ENCODE data around the gene PARN. TPM values are rescaled to one million over a fixed set of nuclear protein-coding genes. Genes with fewer than 3 reads are reported as not detected.

The PARN gene
- total RNA-seq, 1 donor from 2014 or later: 25.2 TPM

- H3K27me3 Mint-ChIP-seq (ENCODE audit: unreplicated experiment): no peaks in the 10 kb centered on the region
- no peak for DNase-seq (ENCODE audit: low spot score)
- no peak for TF ChIP-seq CTCF (IDR thresholded peaks at IDR 0.05; ENCODE audit: unreplicated experiment)
- H3K4me3 Mint-ChIP-seq (ENCODE audit: unreplicated experiment): no peak overlapping the region
- H3K9me3 Mint-ChIP-seq (ENCODE audit: unreplicated experiment): no peaks in the 10 kb centered on the region
- H3K4me1 Mint-ChIP-seq (ENCODE audit: unreplicated experiment): peaks cover 10% of the 10 kb centered on the region
- H3K36me3 Mint-ChIP-seq (ENCODE audit: low read depth, unreplicated experiment): peaks cover 25% of the 10 kb centered on the region
- H3K27ac Mint-ChIP-seq (ENCODE audit: unreplicated experiment): no peak overlapping the region
Observed at GRCh38 chr16:14483819-14484385, 146.2 kb downstream of the PARN start.

GRCh38 chr16:14476183-14476582 lies 153.9 kb downstream of the PARN start:
- Mint-ChIP-seq H3K9me3 (ENCODE audit: unreplicated experiment) (no peaks in the 10 kb centered on the region), H3K27me3 (ENCODE audit: unreplicated experiment) (no peaks in the 10 kb centered on the region), H3K4me3 (ENCODE audit: unreplicated experiment) (no peak overlapping the region), H3K4me1 (ENCODE audit: unreplicated experiment) (no peaks in the 10 kb centered on the region), H3K36me3 (ENCODE audit: low read depth, unreplicated experiment) (peaks cover 17% of the 10 kb centered on the region), H3K27ac (ENCODE audit: unreplicated experiment) (no peak overlapping the region)
- no peak for DNase-seq (ENCODE audit: low spot score)
- TF ChIP-seq CTCF (IDR thresholded peaks at IDR 0.05; ENCODE audit: unreplicated experiment): no peak

- H3K36me3 Mint-ChIP-seq (ENCODE audit: low read depth, unreplicated experiment): peaks cover 13% of the 10 kb centered on the region
- no peak for TF ChIP-seq CTCF (IDR thresholded peaks at IDR 0.05; ENCODE audit: unreplicated experiment)
- DNase-seq (ENCODE audit: low spot score): no peak
- H3K4me3 Mint-ChIP-seq (ENCODE audit: unreplicated experiment): no peak overlapping the region
- H3K27ac Mint-ChIP-seq (ENCODE audit: unreplicated experiment): no peak overlapping the region
- no peaks in the 10 kb centered on the region for H3K9me3 Mint-ChIP-seq (ENCODE audit: unreplicated experiment)
- H3K27me3 Mint-ChIP-seq (ENCODE audit: unreplicated experiment): no peaks in the 10 kb centered on the region
- H3K4me1 Mint-ChIP-seq (ENCODE audit: unreplicated experiment): no peaks in the 10 kb centered on the region
Observed at GRCh38 chr16:14475370-14476139, 154.5 kb downstream of the PARN start.

GRCh38 chr16:14473488-14473887 lies 156.6 kb downstream of the PARN start:
- DNase-seq (ENCODE audit: low spot score): no peak
- H3K36me3 Mint-ChIP-seq (ENCODE audit: low read depth, unreplicated experiment): no peaks in the 10 kb centered on the region
- TF ChIP-seq CTCF (IDR thresholded peaks at IDR 0.05; ENCODE audit: unreplicated experiment): no peak
- H3K4me1 Mint-ChIP-seq (ENCODE audit: unreplicated experiment): no peaks in the 10 kb centered on the region
- no peak overlapping the region for H3K4me3 Mint-ChIP-seq (ENCODE audit: unreplicated experiment)
- H3K27ac Mint-ChIP-seq (ENCODE audit: unreplicated experiment): no peak overlapping the region
- no peaks in the 10 kb centered on the region for H3K9me3 Mint-ChIP-seq (ENCODE audit: unreplicated experiment)
- no peaks in the 10 kb centered on the region for H3K27me3 Mint-ChIP-seq (ENCODE audit: unreplicated experiment)

- Mint-ChIP-seq H3K9me3 (ENCODE audit: unreplicated experiment) (no peaks in the 10 kb centered on the region), H3K4me3 (ENCODE audit: unreplicated experiment) (no peak overlapping the region), H3K4me1 (ENCODE audit: unreplicated experiment) (no peaks in the 10 kb centered on the region), H3K27me3 (ENCODE audit: unreplicated experiment) (no peaks in the 10 kb centered on the region), H3K36me3 (ENCODE audit: low read depth, unreplicated experiment) (no peaks in the 10 kb centered on the region), H3K27ac (ENCODE audit: unreplicated experiment) (no peak overlapping the region)
- no peak for DNase-seq (ENCODE audit: low spot score)
- no peak for TF ChIP-seq CTCF (IDR thresholded peaks at IDR 0.05; ENCODE audit: unreplicated experiment)
Observed at GRCh38 chr16:14472357-14472756, 157.7 kb downstream of the PARN start.

Measured in endothelial cell (in vitro differentiated cells).